HG02852 (cell line): ENCODE results near the gene DPP10.
"Not testable (repeated sequence)": the region's sequence is repeated elsewhere in the genome, so short reads cannot be mapped to it uniquely, and the experiment has no call there.

Experiments used
- ATAC-seq: cut with Tn5 transposase; IDR thresholded peaks from one replicate; pipeline ENCODE4 v1.9.1; 2021; ENCODE audit warnings: mild to moderate bottlenecking, moderate library complexity; ENCODE audit not compliant: unreplicated experiment

DPP10 gene

GRCh38 chr2:114499101-114499500 lies 56.7 kb downstream of the DPP10 start:
- no peak for ATAC-seq

GRCh38 chr2:114507744-114508143 lies 65.3 kb downstream of the DPP10 start:
- no peak for ATAC-seq

- ATAC-seq, result no peak
Observed at GRCh38 chr2:114515882-114516281, 73.4 kb downstream of the DPP10 start.

GRCh38 chr2:114517580-114517979 lies 75.1 kb downstream of the DPP10 start:
- ATAC-seq, result no peak

GRCh38 chr2:114518738-114519137 lies 76.3 kb downstream of the DPP10 start:
- no peak for ATAC-seq

GRCh38 chr2:114522612-114523011 lies 80.2 kb downstream of the DPP10 start:
- ATAC-seq, result not testable (repeated sequence)

GRCh38 chr2:114525955-114526354 lies 83.5 kb downstream of the DPP10 start:
- ATAC-seq, result no peak

- no peak for ATAC-seq
Observed at GRCh38 chr2:114526841-114527240, 84.4 kb downstream of the DPP10 start.

- ATAC-seq, result no peak
Observed at GRCh38 chr2:114527330-114527983, 85.0 kb downstream of the DPP10 start.

GRCh38 chr2:114534116-114535084 lies 92.0 kb downstream of the DPP10 start:
- ATAC-seq, result no peak

- no peak for ATAC-seq
Observed at GRCh38 chr2:114537777-114538176, 95.3 kb downstream of the DPP10 start.

- no peak for ATAC-seq
Observed at GRCh38 chr2:114542695-114543094, 100.3 kb downstream of the DPP10 start.

- ATAC-seq, result no peak
Observed at GRCh38 chr2:114543236-114543766, 100.9 kb downstream of the DPP10 start.

- ATAC-seq, result no peak
Observed at GRCh38 chr2:114545052-114545451, 102.6 kb downstream of the DPP10 start.

- ATAC-seq, result no peak
Observed at GRCh38 chr2:114546531-114546930, 104.1 kb downstream of the DPP10 start.

GRCh38 chr2:114548151-114548550 lies 105.7 kb downstream of the DPP10 start:
- no peak for ATAC-seq

GRCh38 chr2:114550364-114550763 lies 107.9 kb downstream of the DPP10 start:
- no peak for ATAC-seq

GRCh38 chr2:114550895-114551793 lies 108.7 kb downstream of the DPP10 start:
- no peak for ATAC-seq

- ATAC-seq, result no peak
Observed at GRCh38 chr2:114553027-114553426, 110.6 kb downstream of the DPP10 start.

GRCh38 chr2:114569166-114569565 lies 126.7 kb downstream of the DPP10 start:
- ATAC-seq, result no peak

- ATAC-seq, result no peak
Observed at GRCh38 chr2:114577657-114578056, 135.2 kb downstream of the DPP10 start.
